ENCODE data around the gene PRAME. TPM values are rescaled to one million over a fixed set of nuclear protein-coding genes. Genes with fewer than 3 reads are reported as not detected.

The PRAME gene
- total RNA-seq, 5 donors from 2014 or later (not counting 1 experiment from before 2014, with no cell fraction given): 1.7 to 2.7 (median 2.0) TPM; not detected in 2

DNA sequence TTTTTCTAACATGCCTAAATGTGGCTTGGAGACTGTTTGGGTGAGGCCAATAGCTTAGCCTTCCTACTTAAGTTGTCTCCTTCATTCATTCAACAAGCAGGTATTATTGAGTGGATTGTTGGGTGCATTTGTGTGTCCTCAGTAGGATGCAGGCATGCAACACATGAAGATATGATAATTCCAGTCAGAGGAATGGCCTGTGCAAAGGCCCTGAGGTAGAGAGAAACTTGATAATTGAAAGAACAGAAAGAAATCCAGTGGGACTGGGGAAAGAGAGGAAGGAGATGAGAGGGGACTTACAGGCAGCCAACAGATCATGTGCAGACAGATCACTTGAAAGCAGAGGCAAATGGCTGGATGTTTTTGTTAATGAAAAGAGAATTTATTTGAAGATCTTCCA lies 15.3 kb upstream of the PRAME start:
- Histone ChIP-seq H3K4me1 (ENCODE audit: control insufficient read depth in 1 of 2, extremely low read depth in 1 of 2, insufficient read depth in 2 of 2, low read length in 2 of 2) (no peaks in the 10 kb centered on the region), H3K4me3 (ENCODE audit: control insufficient read depth in 1 of 2, extremely low read depth in 1 of 2, low read length in 1 of 2) (no peak overlapping the region), H3K9me3 (no peaks in the 10 kb centered on the region), H3K36me3 (ENCODE audit: control insufficient read depth in 2 of 2, extremely low read depth in 1 of 2, insufficient read depth in 1 of 2, low read length in 1 of 2) (no peaks in the 10 kb centered on the region), H3K27ac (ENCODE audit: low read length) (no peak overlapping the region), H3K27me3 (replicated peaks in 1 of 2; ENCODE audit: control insufficient read depth in 2 of 2, extremely low read depth in 1 of 2, insufficient read depth in 2 of 2, low read length in 1 of 2) (peaks cover 2 to 20% of the 10 kb centered on the region in 2 experiments)
- Mint-ChIP-seq H3K27ac (no peak overlapping the region), H3K4me3 (no peak overlapping the region), H3K36me3 (no peaks in the 10 kb centered on the region), H3K9me3 (no peaks in the 10 kb centered on the region), H3K27me3 (peaks cover 15 to 19% of the 10 kb centered on the region in 2 donors), H3K4me1 (no peaks in the 10 kb centered on the region)
- ChIA-PET POLR2A (no interaction called here), CTCF (no interaction called here)
- ATAC-seq (replicated peaks in 1 of 4) (no peak), DNase-seq (no peak)

DNA sequence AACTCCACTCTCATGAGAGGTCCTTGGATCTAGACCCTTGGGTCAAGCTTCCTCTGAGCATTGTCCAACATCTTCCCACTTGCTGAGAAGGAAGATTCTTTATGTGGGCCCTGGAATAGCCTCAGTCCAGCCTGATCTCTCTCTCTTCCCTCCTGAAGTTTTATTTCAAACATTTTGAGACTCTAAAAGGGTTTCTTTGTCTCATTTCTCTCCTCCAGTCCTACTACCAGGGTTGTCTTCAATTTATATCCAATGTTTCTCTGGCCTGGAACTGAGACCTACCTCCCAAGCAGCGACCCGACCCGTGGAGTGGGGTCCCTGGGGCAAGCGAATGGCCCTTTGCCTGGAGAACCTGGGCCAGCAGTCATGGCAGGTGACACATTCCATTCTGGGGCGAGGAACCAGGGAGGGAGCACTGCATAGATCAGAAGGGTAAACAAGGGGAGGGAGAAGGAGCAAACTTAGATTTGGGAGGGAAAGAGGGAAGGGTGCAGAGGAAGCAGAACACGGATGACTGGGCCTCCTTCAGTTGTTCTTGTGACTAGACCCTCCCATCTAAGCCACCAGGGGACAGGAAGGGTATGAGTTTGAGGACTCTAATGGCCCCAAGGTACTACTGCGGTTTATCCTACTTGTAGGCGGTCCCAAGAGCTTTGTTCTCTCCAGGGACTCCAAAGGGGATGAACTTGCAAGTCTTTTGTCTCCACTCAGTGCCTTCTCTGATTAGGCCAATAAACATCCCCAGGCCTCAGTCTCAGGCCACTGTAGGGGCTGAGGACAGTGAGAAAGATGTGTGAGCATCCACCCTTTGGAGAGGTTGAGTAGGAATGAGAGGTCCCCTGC lies 14.2 kb upstream of the PRAME start:
- H3K9me3 Mint-ChIP-seq: no peaks in the 10 kb centered on the region
- Histone ChIP-seq H3K27ac (ENCODE audit: low read length) (no peak overlapping the region), H3K27me3 (replicated peaks in 1 of 2; ENCODE audit: control insufficient read depth in 2 of 2, extremely low read depth in 1 of 2, insufficient read depth in 2 of 2, low read length in 1 of 2) (peaks cover 2 to 22% of the 10 kb centered on the region in 2 experiments), H3K36me3 (ENCODE audit: control insufficient read depth in 2 of 2, extremely low read depth in 1 of 2, insufficient read depth in 1 of 2, low read length in 1 of 2) (no peaks in the 10 kb centered on the region), H3K4me1 (ENCODE audit: control insufficient read depth in 1 of 2, extremely low read depth in 1 of 2, insufficient read depth in 2 of 2, low read length in 2 of 2) (no peaks in the 10 kb centered on the region), H3K4me3 (ENCODE audit: control insufficient read depth in 1 of 2, extremely low read depth in 1 of 2, low read length in 1 of 2) (no peak overlapping the region), H3K9me3 (no peaks in the 10 kb centered on the region)
- no peak overlapping the region for H3K27ac Mint-ChIP-seq
- ChIA-PET POLR2A (no interaction called here), CTCF (interaction anchor here in 1 of 2 donors (0.6 kb wide), 1 partner anchor 21 kb away, joined by 3 read pairs; no protein-coding TSS in a partner anchor)
- no peaks in the 10 kb centered on the region for H3K36me3 Mint-ChIP-seq
- ATAC-seq (replicated peaks in 1 of 4) (no peak), DNase-seq (no peak)
- no peak overlapping the region for H3K4me3 Mint-ChIP-seq
- H3K4me1 Mint-ChIP-seq: no peaks in the 10 kb centered on the region
- H3K27me3 Mint-ChIP-seq: peaks cover 23 to 27% of the 10 kb centered on the region in 2 donors
- WGBS (ENCODE audit: insufficient coverage): 73% methylated on average over 4 of the region's 8 CpGs

DNA sequence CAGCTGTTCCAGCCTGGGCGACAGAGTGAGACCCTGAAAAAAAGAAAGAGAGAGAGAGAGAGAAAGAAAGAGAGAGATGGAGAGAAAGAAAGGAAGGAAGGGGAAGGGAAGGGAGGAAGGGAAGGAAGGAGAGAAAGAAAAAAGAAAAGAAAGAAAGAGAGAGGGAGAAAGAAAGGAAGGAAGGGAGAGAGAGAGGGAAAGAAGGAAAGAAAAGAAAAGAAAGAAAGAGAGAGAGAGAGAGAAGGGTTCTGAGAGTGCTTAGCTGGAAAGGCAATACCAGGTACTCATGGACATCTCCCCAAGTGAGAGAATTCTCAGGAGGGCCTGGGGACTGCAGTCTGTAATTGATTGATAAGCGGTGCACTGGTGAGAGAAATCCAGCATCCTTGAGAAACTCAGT lies 12.8 kb upstream of the PRAME start:
- H3K27ac ChIP-seq (ENCODE audit: low read length): no peak overlapping the region
- WGBS (ENCODE audit: insufficient coverage): 93% methylated on average over 2 of the region's 2 CpGs
- H3K27me3 Mint-ChIP-seq: peaks cover 23 to 28% of the 10 kb centered on the region in 2 donors
- POLR2A ChIA-PET: no interaction called here
- peaks cover 2 to 24% of the 10 kb centered on the region in 2 experiments for H3K27me3 ChIP-seq (replicated peaks in 1 of 2; ENCODE audit: control insufficient read depth in 2 of 2, extremely low read depth in 1 of 2, insufficient read depth in 2 of 2, low read length in 1 of 2)
- ATAC-seq (replicated peaks in 1 of 4): no peak
- no peaks in the 10 kb centered on the region for H3K9me3 ChIP-seq
- CTCF ChIA-PET: interaction anchor here (0.6 to 0.8 kb wide), 2 partner anchors 10 to 11 kb away, joined by 3 read pairs; no protein-coding TSS in a partner anchor
- H3K9me3 Mint-ChIP-seq: no peaks in the 10 kb centered on the region
- no peak overlapping the region for H3K4me3 Mint-ChIP-seq
- DNase-seq: no peak
- no peaks in the 10 kb centered on the region for H3K4me1 Mint-ChIP-seq
- H3K4me1 ChIP-seq (ENCODE audit: control insufficient read depth in 1 of 2, extremely low read depth in 1 of 2, insufficient read depth in 2 of 2, low read length in 2 of 2): no peaks in the 10 kb centered on the region
- no peaks in the 10 kb centered on the region for H3K36me3 Mint-ChIP-seq
- no peaks in the 10 kb centered on the region for H3K36me3 ChIP-seq (ENCODE audit: control insufficient read depth in 2 of 2, extremely low read depth in 1 of 2, insufficient read depth in 1 of 2, low read length in 1 of 2)
- no peak overlapping the region for H3K27ac Mint-ChIP-seq
- H3K4me3 ChIP-seq (ENCODE audit: control insufficient read depth in 1 of 2, extremely low read depth in 1 of 2, low read length in 1 of 2): no peak overlapping the region

DNA sequence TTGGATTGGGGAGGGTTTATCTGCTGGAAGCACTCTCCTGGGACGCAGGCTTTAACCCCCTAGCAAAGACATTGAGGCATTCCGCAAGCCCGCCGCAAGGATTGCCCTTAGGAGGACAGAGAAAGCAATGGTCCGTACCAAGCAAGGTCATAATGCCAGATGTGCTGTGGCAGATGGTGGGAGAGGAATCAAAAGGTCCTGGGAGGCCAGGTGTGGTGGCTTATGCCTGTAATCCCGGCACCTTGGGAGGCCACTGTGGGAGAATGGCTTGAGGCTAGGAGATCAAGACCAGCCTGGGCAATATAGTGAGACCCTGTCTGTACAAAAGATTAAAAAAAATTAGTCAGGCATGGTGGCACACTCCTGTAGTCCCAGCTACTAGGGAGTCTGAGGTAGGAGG lies 12.4 kb upstream of the PRAME start:
- 91% methylated on average over 6 of the region's 6 CpGs for WGBS (ENCODE audit: insufficient coverage)
- Mint-ChIP-seq H3K27me3 (peaks cover 23 to 28% of the 10 kb centered on the region in 2 donors), H3K9me3 (no peaks in the 10 kb centered on the region), H3K4me1 (no peaks in the 10 kb centered on the region), H3K36me3 (no peaks in the 10 kb centered on the region), H3K27ac (no peak overlapping the region), H3K4me3 (no peak overlapping the region)
- Histone ChIP-seq H3K36me3 (ENCODE audit: control insufficient read depth in 2 of 2, extremely low read depth in 1 of 2, insufficient read depth in 1 of 2, low read length in 1 of 2) (no peaks in the 10 kb centered on the region), H3K4me1 (ENCODE audit: control insufficient read depth in 1 of 2, extremely low read depth in 1 of 2, insufficient read depth in 2 of 2, low read length in 2 of 2) (no peaks in the 10 kb centered on the region), H3K27ac (ENCODE audit: low read length) (no peak overlapping the region), H3K4me3 (ENCODE audit: control insufficient read depth in 1 of 2, extremely low read depth in 1 of 2, low read length in 1 of 2) (no peak overlapping the region), H3K9me3 (no peaks in the 10 kb centered on the region), H3K27me3 (replicated peaks in 1 of 2; ENCODE audit: control insufficient read depth in 2 of 2, extremely low read depth in 1 of 2, insufficient read depth in 2 of 2, low read length in 1 of 2) (peaks cover 2 to 21% of the 10 kb centered on the region in 2 experiments)
- no peak for DNase-seq
- CTCF ChIA-PET: no interaction called here
- POLR2A ChIA-PET: no interaction called here
- no peak for ATAC-seq (replicated peaks in 1 of 4)

- Histone ChIP-seq H3K4me3 (ENCODE audit: control insufficient read depth in 1 of 2, extremely low read depth in 1 of 2, low read length in 1 of 2) (no peak overlapping the region), H3K4me1 (ENCODE audit: control insufficient read depth in 1 of 2, extremely low read depth in 1 of 2, insufficient read depth in 2 of 2, low read length in 2 of 2) (no peaks in the 10 kb centered on the region), H3K9me3 (no peaks in the 10 kb centered on the region), H3K27ac (ENCODE audit: low read length) (no peak overlapping the region), H3K27me3 (replicated peaks in 1 of 2; ENCODE audit: control insufficient read depth in 2 of 2, extremely low read depth in 1 of 2, insufficient read depth in 2 of 2, low read length in 1 of 2) (peaks cover 2 to 24% of the 10 kb centered on the region in 2 experiments), H3K36me3 (ENCODE audit: control insufficient read depth in 2 of 2, extremely low read depth in 1 of 2, insufficient read depth in 1 of 2, low read length in 1 of 2) (no peaks in the 10 kb centered on the region)
- H3K27ac Mint-ChIP-seq: no peak overlapping the region
- H3K4me1 Mint-ChIP-seq: no peaks in the 10 kb centered on the region
- no peak for DNase-seq
- no peak overlapping the region for H3K4me3 Mint-ChIP-seq
- ChIA-PET CTCF (no interaction called here), POLR2A (no interaction called here)
- no peaks in the 10 kb centered on the region for H3K36me3 Mint-ChIP-seq
- no peak for ATAC-seq (replicated peaks in 1 of 4)
- peaks cover 25 to 28% of the 10 kb centered on the region in 2 donors for H3K27me3 Mint-ChIP-seq
- H3K9me3 Mint-ChIP-seq: no peaks in the 10 kb centered on the region
- 79% methylated on average over 5 of the region's 5 CpGs for WGBS (ENCODE audit: insufficient coverage)
Observed at GRCh38 chr22:22569218-22569617, 10.2 kb upstream of the PRAME start.

GRCh38 chr22:22565981-22566380 lies 6.9 kb upstream of the PRAME start:
- ChIA-PET POLR2A (no interaction called here), CTCF (no interaction called here)
- no peak overlapping the region for H3K4me3 Mint-ChIP-seq
- H3K27ac Mint-ChIP-seq: no peak overlapping the region
- H3K4me1 ChIP-seq (ENCODE audit: control insufficient read depth in 1 of 2, extremely low read depth in 1 of 2, insufficient read depth in 2 of 2, low read length in 2 of 2): no peaks in the 10 kb centered on the region
- H3K27ac ChIP-seq (ENCODE audit: low read length): no peak overlapping the region
- no peaks in the 10 kb centered on the region for H3K9me3 Mint-ChIP-seq
- no peaks in the 10 kb centered on the region for H3K9me3 ChIP-seq
- H3K36me3 ChIP-seq (ENCODE audit: control insufficient read depth in 2 of 2, extremely low read depth in 1 of 2, insufficient read depth in 1 of 2, low read length in 1 of 2): no peaks in the 10 kb centered on the region
- ATAC-seq (replicated peaks in 1 of 4): no peak
- H3K4me3 ChIP-seq (ENCODE audit: control insufficient read depth in 1 of 2, extremely low read depth in 1 of 2, low read length in 1 of 2): no peak overlapping the region
- peaks cover 0 to 18% of the 10 kb centered on the region in 2 experiments for H3K27me3 ChIP-seq (replicated peaks in 1 of 2; ENCODE audit: control insufficient read depth in 2 of 2, extremely low read depth in 1 of 2, insufficient read depth in 2 of 2, low read length in 1 of 2)
- no peak for DNase-seq
- WGBS (ENCODE audit: insufficient coverage): no CpG with 5 or more reads among the region's 2 CpGs
- no peaks in the 10 kb centered on the region for H3K36me3 Mint-ChIP-seq
- H3K4me1 Mint-ChIP-seq: no peaks in the 10 kb centered on the region
- peaks cover 16 to 17% of the 10 kb centered on the region in 2 donors for H3K27me3 Mint-ChIP-seq

Measured in T-cell (primary cell).